LNCaP clone FGC (cell line): ENCODE results near the gene ULK3.

Experiments used
- DNase-seq: peaks from one replicate; pipeline ENCODE4 v3.0.0-alpha.2; 2011; ENCODE audit warnings: low read depth
- H3K4me3 ChIP-seq: 2 replicates; pipeline ENCODE4 v1.5.1; 2011; ENCODE audit warnings: mild to moderate bottlenecking, low read depth, low read length, control low read depth
- CTCF ChIP-seq: IDR thresholded peaks from 2 replicates; pipeline ENCODE4 v1.5.1; 2012; ENCODE audit warnings: mild to moderate bottlenecking; ENCODE audit not compliant: control insufficient read depth, insufficient read depth; ENCODE audit errors: extremely low read depth

ULK3 gene

GRCh38 chr15:74850393-74850792 lies 7.4 kb upstream of the ULK3 start:
- no peak for TF ChIP-seq CTCF
- H3K4me3 ChIP-seq: no peak overlapping the region
- DNase-seq: no peak

GRCh38 chr15:74847432-74847831 lies 4.5 kb upstream of the ULK3 start:
- DNase-seq: no peak
- H3K4me3 ChIP-seq: no peak overlapping the region
- TF ChIP-seq CTCF: no peak

- no peak overlapping the region for H3K4me3 ChIP-seq
- no peak for TF ChIP-seq CTCF
Observed at GRCh38 chr15:74845581-74845980, 2.6 kb upstream of the ULK3 start.

GRCh38 chr15:74845208-74845568 lies 2.2 kb upstream of the ULK3 start:
- DNase-seq: no peak
- no peak for TF ChIP-seq CTCF
- no peak overlapping the region for H3K4me3 ChIP-seq

More at GRCh38 chr15:74845581-74845980, 2.6 kb upstream of the ULK3 start:
- no peak for DNase-seq

GRCh38 chr15:74844319-74845207 lies 1.6 kb upstream of the ULK3 start:
- no peak for DNase-seq
- no peak for TF ChIP-seq CTCF
- H3K4me3 ChIP-seq: no peak overlapping the region

- peak overlapping the region; percentile 82 for H3K4me3 ChIP-seq
- no peak for TF ChIP-seq CTCF
- DNase-seq: no peak
Observed at GRCh38 chr15:74843891-74844299, 939 bp upstream of the ULK3 start.

GRCh38 chr15:74843445-74843828 lies 481 bp upstream of the ULK3 start:
- DNase-seq: no peak
- TF ChIP-seq CTCF: no peak
- H3K4me3 ChIP-seq: peak overlapping the region; percentile 82
